ENCODE results near the gene ZFP36L1. TPM values are rescaled to one million over a fixed set of nuclear protein-coding genes. Genes with fewer than 3 reads are reported as not detected.

Gene ZFP36L1, protein sequence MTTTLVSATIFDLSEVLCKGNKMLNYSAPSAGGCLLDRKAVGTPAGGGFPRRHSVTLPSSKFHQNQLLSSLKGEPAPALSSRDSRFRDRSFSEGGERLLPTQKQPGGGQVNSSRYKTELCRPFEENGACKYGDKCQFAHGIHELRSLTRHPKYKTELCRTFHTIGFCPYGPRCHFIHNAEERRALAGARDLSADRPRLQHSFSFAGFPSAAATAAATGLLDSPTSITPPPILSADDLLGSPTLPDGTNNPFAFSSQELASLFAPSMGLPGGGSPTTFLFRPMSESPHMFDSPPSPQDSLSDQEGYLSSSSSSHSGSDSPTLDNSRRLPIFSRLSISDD
- 48.0 TPM for total RNA-seq
- long read RNA-seq, transcript ZFP36L1-202 (2 exons, 3,190 nt) = major isoform, 11 of 32 reads
- long read RNA-seq, partial matches to known transcripts = 0 of 32 reads
- long read RNA-seq, other reads (novel, unspliced or antisense) = 20 of 32 reads

DNA sequence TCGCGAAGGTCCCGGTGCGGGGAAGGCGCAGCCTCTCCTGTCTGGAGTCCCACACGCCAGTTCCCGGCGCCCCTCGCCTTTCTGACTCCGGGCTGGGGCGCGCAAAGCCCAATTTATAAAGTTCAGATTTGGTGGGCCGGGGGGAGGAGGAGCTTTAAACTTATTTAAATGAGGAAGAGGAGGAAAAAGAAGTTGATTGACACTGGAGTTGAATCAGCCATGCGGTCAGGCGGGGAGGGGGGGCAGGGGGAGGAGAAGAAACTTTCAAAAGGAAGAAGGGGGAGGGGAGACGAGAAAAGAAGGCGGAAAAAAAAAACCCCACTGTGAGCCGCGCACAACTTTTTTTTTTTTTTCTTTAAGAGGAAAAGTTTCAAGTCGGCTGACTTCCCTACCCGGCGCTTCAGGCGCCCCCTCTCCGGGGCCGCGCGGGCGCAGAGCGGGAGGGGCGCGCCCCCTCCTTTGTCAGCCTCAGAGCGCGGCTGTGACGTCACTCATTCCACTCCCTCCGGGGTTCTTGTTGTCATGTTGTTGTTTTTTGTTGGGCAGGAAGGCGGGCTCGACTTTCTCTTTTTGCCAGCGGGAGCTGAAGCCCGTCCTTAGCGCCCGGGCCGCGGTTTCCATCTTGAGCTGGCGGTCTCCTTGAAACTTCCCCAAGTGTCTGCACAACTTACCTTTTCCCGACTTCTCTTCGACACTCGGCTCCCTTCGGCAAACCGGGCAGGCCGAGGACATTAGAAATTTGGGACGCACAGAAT is at the start of gene ZFP36L1:
ZFP36L1 (minus strand) TSS at position 89 of the 755 bp plus-strand sequence. CDS start 129 bp downstream, outside the sequence.
- Histone ChIP-seq H3K36me3 (peaks cover 27% of the 10 kb centered on the region), H3K27ac (replicated peaks) (peak within 1 kb of the TSS; percentile 100), H3K9me3 (replicated peaks) (no peaks in the 10 kb centered on the region), H3K4me3 (peak within 1 kb of the TSS; percentile 96), H3K4me1 (peaks cover 73% of the 10 kb centered on the region), H3K27me3 (ENCODE audit: low read depth) (no peaks in the 10 kb centered on the region)
- DNase-seq = peak; percentile 94
- TF ChIP-seq, protein P1, sequence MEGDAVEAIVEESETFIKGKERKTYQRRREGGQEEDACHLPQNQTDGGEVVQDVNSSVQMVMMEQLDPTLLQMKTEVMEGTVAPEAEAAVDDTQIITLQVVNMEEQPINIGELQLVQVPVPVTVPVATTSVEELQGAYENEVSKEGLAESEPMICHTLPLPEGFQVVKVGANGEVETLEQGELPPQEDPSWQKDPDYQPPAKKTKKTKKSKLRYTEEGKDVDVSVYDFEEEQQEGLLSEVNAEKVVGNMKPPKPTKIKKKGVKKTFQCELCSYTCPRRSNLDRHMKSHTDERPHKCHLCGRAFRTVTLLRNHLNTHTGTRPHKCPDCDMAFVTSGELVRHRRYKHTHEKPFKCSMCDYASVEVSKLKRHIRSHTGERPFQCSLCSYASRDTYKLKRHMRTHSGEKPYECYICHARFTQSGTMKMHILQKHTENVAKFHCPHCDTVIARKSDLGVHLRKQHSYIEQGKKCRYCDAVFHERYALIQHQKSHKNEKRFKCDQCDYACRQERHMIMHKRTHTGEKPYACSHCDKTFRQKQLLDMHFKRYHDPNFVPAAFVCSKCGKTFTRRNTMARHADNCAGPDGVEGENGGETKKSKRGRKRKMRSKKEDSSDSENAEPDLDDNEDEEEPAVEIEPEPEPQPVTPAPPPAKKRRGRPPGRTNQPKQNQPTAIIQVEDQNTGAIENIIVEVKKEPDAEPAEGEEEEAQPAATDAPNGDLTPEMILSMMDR (IDR thresholded peaks at IDR 0.05; ENCODE audit: borderline replicate concordance) = no peak
- intact Hi-C loops (cut with micrococcal nuclease) = no loop called here

DNA sequence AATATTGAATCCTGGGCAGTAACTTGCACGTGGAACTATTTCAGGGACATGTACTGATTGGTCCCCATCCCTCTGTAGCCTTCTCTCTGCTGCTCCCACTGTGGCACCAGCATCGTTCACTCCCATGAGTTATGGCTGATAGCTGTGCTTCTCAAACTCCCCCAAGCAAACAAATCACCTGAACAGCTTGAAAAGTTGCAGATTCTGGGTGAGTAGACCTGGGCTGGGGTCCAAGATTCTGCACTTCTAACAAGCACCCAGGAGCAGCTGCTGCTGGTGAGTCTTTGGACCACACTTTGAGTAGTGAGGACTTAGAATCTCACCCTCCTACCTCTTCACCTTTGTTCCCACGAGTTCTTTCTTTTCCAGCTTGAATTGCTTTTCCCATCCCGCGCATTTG is 49.4 kb upstream of the ZFP36L1 start:
- peaks cover 8% of the 10 kb centered on the region for H3K27me3 ChIP-seq (ENCODE audit: low read depth)
- intact Hi-C loops (cut with micrococcal nuclease) = no loop called here
- TF ChIP-seq, protein P1 (IDR thresholded peaks at IDR 0.05; ENCODE audit: borderline replicate concordance) = no peak
- H3K4me1 ChIP-seq = peaks cover 5% of the 10 kb centered on the region
- H3K9me3 ChIP-seq (replicated peaks) = peaks cover 10% of the 10 kb centered on the region
- no peak overlapping the region for H3K4me3 ChIP-seq
- H3K27ac ChIP-seq (replicated peaks) = no peak overlapping the region
- no peak for DNase-seq
- H3K36me3 ChIP-seq = no peaks in the 10 kb centered on the region

DNA sequence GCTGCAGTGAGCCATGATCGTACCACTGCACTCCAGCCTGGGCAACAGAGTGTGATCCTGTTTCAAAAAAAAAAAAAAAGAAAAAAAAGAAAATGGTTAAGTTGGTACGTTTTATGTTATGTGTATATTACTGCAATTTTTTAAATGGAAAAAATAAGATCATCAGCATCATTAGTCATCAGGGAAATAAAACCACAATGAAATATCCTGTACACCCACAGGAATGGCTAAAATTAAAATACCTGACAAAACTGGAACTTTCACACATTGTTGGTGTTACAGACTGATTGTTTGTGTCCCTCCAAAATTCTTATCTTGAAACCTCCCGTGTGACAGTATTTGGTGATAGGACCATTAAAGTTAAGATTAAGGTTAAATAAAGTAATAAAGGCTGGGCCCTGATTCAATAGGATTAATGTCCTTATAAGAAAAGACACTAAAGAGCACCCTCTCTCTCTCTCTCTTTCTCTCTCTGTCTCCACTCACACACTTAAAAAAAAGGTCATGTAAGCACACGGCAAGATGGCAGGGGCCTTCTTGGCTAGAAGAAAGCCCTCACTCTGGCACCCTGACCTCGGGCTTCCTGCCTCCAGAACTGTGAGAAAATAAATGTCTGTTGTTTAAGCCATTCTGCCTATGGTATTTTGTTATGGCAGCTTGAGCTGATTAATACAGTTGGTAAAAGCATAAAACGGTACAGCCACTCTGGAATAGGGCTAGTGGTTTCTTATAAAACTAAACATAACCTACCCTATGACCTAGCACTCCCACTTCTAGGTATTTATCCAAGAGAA is 48.3 kb upstream of the ZFP36L1 start:
- H3K36me3 ChIP-seq = no peaks in the 10 kb centered on the region
- TF ChIP-seq, protein P1 (IDR thresholded peaks at IDR 0.05; ENCODE audit: borderline replicate concordance) = no peak
- no peak overlapping the region for H3K27ac ChIP-seq (replicated peaks)
- H3K27me3 ChIP-seq (ENCODE audit: low read depth) = peaks cover 8% of the 10 kb centered on the region
- no peak overlapping the region for H3K4me3 ChIP-seq
- peaks cover 5% of the 10 kb centered on the region for H3K4me1 ChIP-seq
- intact Hi-C loops (cut with micrococcal nuclease) = no loop called here
- no peak for DNase-seq
- H3K9me3 ChIP-seq (replicated peaks) = peaks cover 21% of the 10 kb centered on the region

DNA sequence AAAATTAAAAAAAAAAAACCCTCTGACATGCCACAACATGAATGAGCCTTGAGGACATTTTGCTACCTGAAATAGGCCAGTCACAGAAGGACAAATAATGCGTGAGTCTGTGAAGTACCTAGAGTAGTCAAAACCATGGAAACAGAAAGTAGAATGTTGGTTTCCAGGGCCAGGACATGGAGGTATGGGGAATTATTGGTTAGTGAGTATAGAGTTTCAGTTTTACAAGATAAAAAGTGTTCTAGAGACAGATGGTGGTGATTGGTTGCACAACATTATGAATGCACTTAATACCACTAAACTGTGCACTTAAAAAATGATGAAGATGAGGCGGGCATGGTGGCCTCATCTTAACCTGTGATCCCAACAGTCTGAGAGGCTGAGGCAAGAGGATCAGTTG is 47.6 kb upstream of the ZFP36L1 start:
- Histone ChIP-seq H3K9me3 (replicated peaks) (peaks cover 29% of the 10 kb centered on the region), H3K27ac (replicated peaks) (no peak overlapping the region)
- no peak for DNase-seq

More for the DNA sequence above, 47.6 kb upstream of the ZFP36L1 start:
- peaks cover 8% of the 10 kb centered on the region for H3K27me3 ChIP-seq (ENCODE audit: low read depth)
- intact Hi-C loops (cut with micrococcal nuclease) = no loop called here
- no peaks in the 10 kb centered on the region for H3K36me3 ChIP-seq
- H3K4me1 ChIP-seq = peaks cover 5% of the 10 kb centered on the region
- TF ChIP-seq, protein P1 (IDR thresholded peaks at IDR 0.05; ENCODE audit: borderline replicate concordance) = no peak
- no peak overlapping the region for H3K4me3 ChIP-seq

All from left ventricle myocardium inferior (tissue), 1 donor.